Activated CD4-positive, alpha-beta T cell treated with anti-CD3 and anti-CD28 coated beads, Interleukin-2, Interleukin-6, amounts not matched to agents 100 ng/mL and 50 ng/mL, durations not matched to agents 16 hours and 8 hours (primary cell): ENCODE results near the gene LDLRAD4.

ENCODE experiments used
- DNase-seq: peaks from one replicate; pipeline ENCODE4 v3.0.0-alpha.2; 2020

The LDLRAD4 gene

GRCh38 chr18:13232086-13232917, 13.7 kb downstream of the LDLRAD4 start:
- DNase-seq: no peak

GRCh38 chr18:13232971-13233786, 14.6 kb downstream of the LDLRAD4 start:
- DNase-seq: no peak

- DNase-seq: no peak
Measured at GRCh38 chr18:13233787-13234783, 15.5 kb downstream of the LDLRAD4 start.

- no peak for DNase-seq
Measured at GRCh38 chr18:13235421-13235831, 16.9 kb downstream of the LDLRAD4 start.

- DNase-seq: no peak
Measured at GRCh38 chr18:13235981-13236380, 17.4 kb downstream of the LDLRAD4 start.

GRCh38 chr18:13236411-13236810, 17.9 kb downstream of the LDLRAD4 start:
- no peak for DNase-seq

- DNase-seq: no peak
Measured at GRCh38 chr18:13237073-13237472, 18.5 kb downstream of the LDLRAD4 start.

GRCh38 chr18:13237641-13238040, 19.1 kb downstream of the LDLRAD4 start:
- DNase-seq: no peak

- no peak for DNase-seq
Measured at GRCh38 chr18:13239171-13239956, 20.8 kb downstream of the LDLRAD4 start.

- no peak for DNase-seq
Measured at GRCh38 chr18:13240060-13240725, 21.6 kb downstream of the LDLRAD4 start.

- no peak for DNase-seq
Measured at GRCh38 chr18:13241083-13241892, 22.7 kb downstream of the LDLRAD4 start.

- DNase-seq: no peak
Measured at GRCh38 chr18:13241893-13242175, 23.3 kb downstream of the LDLRAD4 start.

- DNase-seq: no peak
Measured at GRCh38 chr18:13242797-13243196, 24.2 kb downstream of the LDLRAD4 start.

- DNase-seq: no peak
Measured at GRCh38 chr18:13243363-13243762, 24.8 kb downstream of the LDLRAD4 start.

- no peak for DNase-seq
Measured at GRCh38 chr18:13244135-13244534, 25.6 kb downstream of the LDLRAD4 start.

GRCh38 chr18:13245481-13246000, 27.0 kb downstream of the LDLRAD4 start:
- DNase-seq: no peak

- no peak for DNase-seq
Measured at GRCh38 chr18:13246121-13246520, 27.6 kb downstream of the LDLRAD4 start.

GRCh38 chr18:13246591-13246990, 28.0 kb downstream of the LDLRAD4 start:
- no peak for DNase-seq

GRCh38 chr18:13247506-13247905, 28.9 kb downstream of the LDLRAD4 start:
- DNase-seq: no peak

- DNase-seq: no peak
Measured at GRCh38 chr18:13252686-13253410, 34.3 kb downstream of the LDLRAD4 start.
